Astrocyte (in vitro differentiated cells and primary cell): ENCODE data around the gene C1orf52.

Experiments
- EZH2 ChIP-seq: IDR thresholded peaks from 2 replicates; pipeline ENCODE4 v1.6.1; 2012; ENCODE audit warnings: mild to moderate bottlenecking, low read length, inconsistent platforms; ENCODE audit not compliant: insufficient read depth
- TF ChIP-seq, protein P1 (sequence below): IDR thresholded peaks from 2 replicates; pipeline ENCODE4 v1.5.1; 2011; ENCODE audit warnings: low read depth, mild to moderate bottlenecking, inconsistent platforms, low read length, moderate library complexity; ENCODE audit not compliant: insufficient read depth

DNA sequence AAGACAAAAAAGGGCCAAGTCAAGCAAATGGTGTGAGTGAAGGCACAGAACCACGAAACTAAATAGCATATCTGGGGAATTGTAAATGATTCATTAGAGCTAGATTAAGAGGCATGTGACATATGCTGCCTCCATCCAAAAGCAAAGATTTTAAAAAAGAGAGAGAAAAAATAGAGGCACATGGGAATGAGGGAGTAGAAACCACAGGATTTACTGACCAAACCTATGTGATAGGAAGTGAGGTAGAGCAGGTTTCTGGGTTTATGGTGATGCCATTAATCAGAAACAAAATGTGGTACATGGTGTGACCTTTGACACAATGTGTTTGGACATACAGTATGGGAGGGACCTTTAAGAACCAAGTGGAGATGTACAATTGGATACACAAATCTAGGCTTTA lies 13.6 kb downstream of the C1orf52 start:
- TF ChIP-seq, protein P1, sequence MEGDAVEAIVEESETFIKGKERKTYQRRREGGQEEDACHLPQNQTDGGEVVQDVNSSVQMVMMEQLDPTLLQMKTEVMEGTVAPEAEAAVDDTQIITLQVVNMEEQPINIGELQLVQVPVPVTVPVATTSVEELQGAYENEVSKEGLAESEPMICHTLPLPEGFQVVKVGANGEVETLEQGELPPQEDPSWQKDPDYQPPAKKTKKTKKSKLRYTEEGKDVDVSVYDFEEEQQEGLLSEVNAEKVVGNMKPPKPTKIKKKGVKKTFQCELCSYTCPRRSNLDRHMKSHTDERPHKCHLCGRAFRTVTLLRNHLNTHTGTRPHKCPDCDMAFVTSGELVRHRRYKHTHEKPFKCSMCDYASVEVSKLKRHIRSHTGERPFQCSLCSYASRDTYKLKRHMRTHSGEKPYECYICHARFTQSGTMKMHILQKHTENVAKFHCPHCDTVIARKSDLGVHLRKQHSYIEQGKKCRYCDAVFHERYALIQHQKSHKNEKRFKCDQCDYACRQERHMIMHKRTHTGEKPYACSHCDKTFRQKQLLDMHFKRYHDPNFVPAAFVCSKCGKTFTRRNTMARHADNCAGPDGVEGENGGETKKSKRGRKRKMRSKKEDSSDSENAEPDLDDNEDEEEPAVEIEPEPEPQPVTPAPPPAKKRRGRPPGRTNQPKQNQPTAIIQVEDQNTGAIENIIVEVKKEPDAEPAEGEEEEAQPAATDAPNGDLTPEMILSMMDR = no peak
- TF ChIP-seq EZH2 = no peak
